Jurkat, Clone E6-1 (cell line): Measurements from ENCODE around the gene DGCR8.

Experiments used
- DNase-seq: peaks from one replicate; pipeline ENCODE4 v3.0.0-alpha.2; 2011; ENCODE audit warnings: low read depth, low spot score
- H3K4me3 ChIP-seq: 2 replicates; pipeline ENCODE4 v1.5.1; 2011; ENCODE audit warnings: mild to moderate bottlenecking, low read length, control low read depth, moderate library complexity

Gene DGCR8

GRCh38 chr22:20143883-20144665, 64.0 kb downstream of the DGCR8 start:
- no peak for DNase-seq
- no peak overlapping the region for H3K4me3 ChIP-seq

GRCh38 chr22:20145206-20145831, 65.3 kb downstream of the DGCR8 start:
- H3K4me3 ChIP-seq = no peak overlapping the region
- DNase-seq = no peak

- DNase-seq = no peak
- H3K4me3 ChIP-seq = no peak overlapping the region
Observed at GRCh38 chr22:20145832-20146223, 65.8 kb downstream of the DGCR8 start.

- no peak overlapping the region for H3K4me3 ChIP-seq
- DNase-seq = no peak
Observed at GRCh38 chr22:20146777-20147176, 66.7 kb downstream of the DGCR8 start.

- no peak overlapping the region for H3K4me3 ChIP-seq
- no peak for DNase-seq
Observed at GRCh38 chr22:20147237-20147988, 67.4 kb downstream of the DGCR8 start.

- DNase-seq = no peak
- no peak overlapping the region for H3K4me3 ChIP-seq
Observed at GRCh38 chr22:20148414-20148813, 68.4 kb downstream of the DGCR8 start.

GRCh38 chr22:20149257-20150250, 69.5 kb downstream of the DGCR8 start:
- H3K4me3 ChIP-seq = no peak overlapping the region
- DNase-seq = no peak

GRCh38 chr22:20150381-20151275, 70.6 kb downstream of the DGCR8 start, which contains the start of gene CCDC188:
Gene CCDC188, minus strand, starts transcription at chr22:20151055. Its CDS starts 69 bp downstream, at chr22:20150986.
- H3K4me3 ChIP-seq = no peak within 1 kb of the TSS
- DNase-seq = no peak

- no peak for DNase-seq
- no peak overlapping the region for H3K4me3 ChIP-seq
Observed at GRCh38 chr22:20151276-20151588, 71.2 kb downstream of the DGCR8 start.

GRCh38 chr22:20152464-20152890, 72.4 kb downstream of the DGCR8 start:
- no peak overlapping the region for H3K4me3 ChIP-seq
- no peak for DNase-seq

- DNase-seq = no peak
- no peak overlapping the region for H3K4me3 ChIP-seq
Observed at GRCh38 chr22:20153945-20154344, 73.9 kb downstream of the DGCR8 start.

GRCh38 chr22:20154602-20155187, 74.7 kb downstream of the DGCR8 start:
- no peak overlapping the region for H3K4me3 ChIP-seq
- DNase-seq = no peak

GRCh38 chr22:20155330-20156041, 75.4 kb downstream of the DGCR8 start:
- DNase-seq = no peak
- no peak overlapping the region for H3K4me3 ChIP-seq

- DNase-seq = no peak
- H3K4me3 ChIP-seq = no peak overlapping the region
Observed at GRCh38 chr22:20156042-20156389, 76.0 kb downstream of the DGCR8 start.

GRCh38 chr22:20156611-20157429, 76.8 kb downstream of the DGCR8 start:
- H3K4me3 ChIP-seq = no peak overlapping the region
- DNase-seq = peak; percentile 82

GRCh38 chr22:20157430-20158183, 77.6 kb downstream of the DGCR8 start:
- no peak overlapping the region for H3K4me3 ChIP-seq
- no peak for DNase-seq
